AG04449 (cell line): ENCODE data around the gene RBM6.
"Not testable (repeated sequence)": the region's sequence is repeated elsewhere in the genome, so short reads cannot be mapped to it uniquely, and the experiment has no call there.

Source experiments
- CTCF ChIA-PET: fragments of 350-600 bp; formaldehyde crosslinking; extraction: SDS; loops from one replicate; lab custom pipeline; 2021; ENCODE audit warnings: antibody characterized with exemption; lab: Yijun Ruan, JAX
- POLR2A ChIA-PET: fragments of 400-600, 350-600 bp; formaldehyde crosslinking; extraction: SDS; loops from one replicate; lab custom pipeline; 2020; ENCODE audit warnings: antibody characterized with exemption, inconsistent platforms; lab: Yijun Ruan, JAX
- DNase-seq: peaks from one replicate; pipeline ENCODE4 v3.0.0-alpha.2; 2010; ENCODE audit warnings: low read depth, low spot score
- H3K4me3 ChIP-seq: 2 replicates; pipeline ENCODE4 v1.5.1; 2011; ENCODE audit warnings: low read depth, mild to moderate bottlenecking, control low read depth, low read length
- CTCF ChIP-seq: IDR thresholded peaks from one replicate; pipeline ENCODE4 v1.5.1; 2011; ENCODE audit warnings: mild to moderate bottlenecking, moderate library complexity, low read length, control low read depth, inconsistent platforms; ENCODE audit not compliant: insufficient read depth; ENCODE audit errors: missing control alignments

Gene RBM6

GRCh38 chr3:49930922-49931321 is 9.0 kb upstream of the RBM6 start:
- no peak for DNase-seq
- H3K4me3 ChIP-seq: no peak overlapping the region
- CTCF ChIA-PET: no interaction called here
- POLR2A ChIA-PET: interaction anchor here (4.7 kb wide), 1 partner anchor 9 kb away, joined by 42 read pairs; the partner anchor contains the start of gene RBM6
- TF ChIP-seq CTCF: no peak

- H3K4me3 ChIP-seq, CTCF ChIA-PET, POLR2A ChIA-PET, DNase-seq: not testable (repeated sequence)
These were observed 7.7 kb upstream of the RBM6 start for GRCh38 chr3:49932281-49932680.

- no peak for TF ChIP-seq CTCF
- ChIA-PET POLR2A (no interaction called here), CTCF (no interaction called here)
- H3K4me3 ChIP-seq: no peak overlapping the region
- no peak for DNase-seq
These were observed 2.9 kb upstream of the RBM6 start for GRCh38 chr3:49937090-49937489.

- CTCF ChIA-PET: interaction anchor here (0.6 to 1.6 kb wide), 3 partner anchors 12 to 138 kb away, joined by 3 to 5 read pairs (median 3); partner anchors contain the start of gene INKA1
These were observed 808 bp downstream of the RBM6 start for GRCh38 chr3:49940667-49941249.

GRCh38 chr3:49942651-49943050 is 2.7 kb downstream of the RBM6 start:
- CTCF ChIA-PET: interaction anchor here (1.8 kb wide), 1 partner anchor 14 kb away, joined by 3 read pairs; no protein-coding TSS in a partner anchor

More at GRCh38 chr3:49940667-49941249, 808 bp downstream of the RBM6 start:
- TF ChIP-seq CTCF: no peak
- POLR2A ChIA-PET: interaction anchor here (1.0 to 2.7 kb wide), 6 partner anchors 12 to 163 kb away, joined by 3 to 42 read pairs (median 8); partner anchors contain the start of genes INKA1 and MON1A
- peak overlapping the region; percentile 96 for H3K4me3 ChIP-seq
- no peak for DNase-seq

GRCh38 chr3:49952924-49953323 is 13.0 kb downstream of the RBM6 start:
- TF ChIP-seq CTCF: no peak
- ChIA-PET CTCF (no interaction called here), POLR2A (no interaction called here)
- no peak for DNase-seq
- H3K4me3 ChIP-seq: no peak overlapping the region

More at GRCh38 chr3:49942651-49943050, 2.7 kb downstream of the RBM6 start:
- POLR2A ChIA-PET: interaction anchor here (0.6 kb wide), 1 partner anchor 181 kb away, joined by 4 read pairs; no protein-coding TSS in a partner anchor
- H3K4me3 ChIP-seq: no peak overlapping the region
- DNase-seq: no peak
- TF ChIP-seq CTCF: no peak
